GM21825 (cell line): ENCODE measurements around the gene ETV6.
A peak's percentile ranks its signal among the peaks of the same experiment; 100 is the strongest.

Experiments used
- ATAC-seq: cut with Tn5 transposase; IDR thresholded peaks from one replicate; pipeline ENCODE4 v1.9.1; 2021; ENCODE audit warnings: mild to moderate bottlenecking, moderate library complexity; ENCODE audit not compliant: unreplicated experiment

Gene ETV6

GRCh38 chr12:11795192-11795912, 145.9 kb downstream of the ETV6 start:
- no peak for ATAC-seq

DNA sequence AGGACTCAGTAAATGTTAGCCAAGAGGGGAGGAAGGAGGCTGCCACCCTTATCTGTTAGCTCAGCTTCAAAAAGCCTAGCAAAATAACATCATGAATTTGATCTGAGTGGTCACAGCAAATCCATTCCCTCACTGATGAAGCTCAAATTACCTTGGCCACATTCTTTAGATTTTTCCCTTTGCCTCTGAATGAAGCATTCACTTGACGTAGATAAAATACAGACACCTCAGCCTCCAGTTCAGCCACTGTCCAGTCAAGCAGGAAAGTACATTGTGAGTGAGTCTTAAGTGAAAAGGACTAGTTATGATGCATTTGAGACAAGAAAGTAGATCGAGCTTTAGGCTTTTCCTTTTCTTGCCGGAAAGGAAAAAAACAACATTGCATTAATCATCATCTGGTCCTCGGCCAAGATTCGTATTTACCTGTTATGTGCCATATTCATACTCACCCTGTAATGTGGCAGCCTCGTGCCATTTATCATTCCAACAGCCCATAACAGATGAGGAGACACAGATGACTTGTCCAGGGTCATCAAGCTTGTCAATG, 146.5 kb downstream of the ETV6 start:
- no peak for ATAC-seq

DNA sequence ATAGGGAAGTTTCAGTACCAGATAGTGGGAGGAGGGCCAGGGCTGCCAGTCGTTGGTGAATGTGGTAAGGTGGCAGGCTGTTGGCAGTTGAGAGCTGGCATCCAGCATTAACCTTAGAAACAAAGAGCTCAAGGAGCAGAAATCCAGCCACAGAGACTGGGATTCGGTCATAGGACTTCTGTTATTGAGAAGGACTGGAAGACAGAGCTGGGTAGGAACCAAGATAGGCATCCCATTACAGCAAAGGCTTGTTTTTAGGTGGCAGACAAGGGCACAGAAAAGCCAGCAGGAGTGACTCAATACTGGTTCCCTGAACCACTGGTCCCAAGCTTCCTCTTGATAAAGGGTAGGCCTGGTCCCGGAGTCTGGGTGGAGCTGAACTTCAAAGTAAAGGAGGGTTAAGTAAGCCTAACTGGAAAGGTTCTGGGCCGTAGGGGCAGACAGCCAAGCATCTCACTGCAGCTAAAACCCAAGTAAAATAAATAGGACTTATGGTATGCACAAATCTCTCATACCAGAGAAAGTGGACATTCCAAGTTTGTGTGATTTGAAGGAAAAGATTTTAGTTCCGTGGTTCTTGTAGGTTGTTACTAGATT, 147.9 kb downstream of the ETV6 start:
- ATAC-seq: no peak

DNA sequence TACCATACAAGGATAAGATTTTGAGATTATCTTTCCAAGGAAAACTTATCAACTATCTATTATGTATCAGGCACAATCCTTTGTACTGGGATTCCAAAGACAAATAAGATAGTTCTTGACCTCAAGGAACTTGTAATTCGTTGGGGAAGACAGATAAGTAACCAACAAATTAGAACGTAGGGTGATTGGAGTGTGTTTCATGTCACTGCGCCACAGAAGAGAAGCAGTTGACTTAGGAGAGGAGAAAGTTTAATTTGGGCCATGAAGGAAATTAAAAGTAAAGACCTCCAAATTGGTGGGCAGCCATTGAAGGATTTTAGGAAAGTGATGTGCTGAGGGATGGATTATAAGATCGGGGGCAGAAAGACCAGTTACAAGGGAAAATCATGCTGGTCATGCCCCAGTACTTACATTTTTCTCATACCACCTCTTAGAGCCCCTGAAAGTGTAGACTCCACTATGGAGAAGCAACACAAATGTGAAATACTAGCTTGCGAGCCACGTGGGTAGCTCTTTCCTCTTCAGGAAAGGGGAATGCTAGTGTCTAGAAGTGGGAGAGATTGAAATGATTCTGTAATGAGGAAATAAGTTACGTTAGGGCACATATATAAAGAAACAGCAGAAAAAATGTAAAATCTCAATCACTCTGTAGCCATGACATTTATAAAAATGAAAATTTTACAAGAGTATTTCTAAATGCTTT, 148.7 kb downstream of the ETV6 start:
- ATAC-seq: no peak

DNA sequence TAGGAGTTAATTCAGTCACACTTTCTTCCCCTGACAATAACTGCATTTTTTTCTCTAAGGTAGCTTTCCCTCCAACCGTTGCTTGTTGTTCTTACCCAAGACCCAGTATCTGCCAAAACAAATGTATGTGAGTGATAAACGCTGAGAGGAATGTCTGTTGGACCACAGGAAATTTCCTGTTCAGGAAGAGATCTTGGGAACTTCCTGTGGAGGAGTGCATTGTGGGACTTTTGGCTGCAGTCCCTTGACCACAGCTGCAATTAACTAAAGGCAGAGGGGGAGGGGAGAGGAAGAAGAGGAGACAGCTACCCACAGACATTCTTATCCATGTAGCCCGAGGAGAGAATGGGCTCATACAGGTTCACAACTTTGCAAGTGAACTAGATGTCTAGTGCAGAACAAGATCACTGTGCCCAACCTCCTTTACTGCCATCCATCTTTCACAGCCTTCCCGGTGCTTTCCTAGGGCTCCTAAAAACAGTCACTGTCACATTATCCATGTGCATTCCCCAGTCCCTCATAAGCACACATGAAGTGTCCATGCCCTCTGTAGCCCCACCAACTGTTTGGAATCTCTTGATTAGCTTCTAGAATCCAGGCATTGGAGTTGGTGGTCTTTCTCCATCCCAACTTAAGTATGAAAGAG, 149.5 kb downstream of the ETV6 start:
- no peak for ATAC-seq

- no peak for ATAC-seq
These were observed 150.0 kb downstream of the ETV6 start for GRCh38 chr12:11799502-11799873.

GRCh38 chr12:11801643-11802042, 152.2 kb downstream of the ETV6 start:
- no peak for ATAC-seq

DNA sequence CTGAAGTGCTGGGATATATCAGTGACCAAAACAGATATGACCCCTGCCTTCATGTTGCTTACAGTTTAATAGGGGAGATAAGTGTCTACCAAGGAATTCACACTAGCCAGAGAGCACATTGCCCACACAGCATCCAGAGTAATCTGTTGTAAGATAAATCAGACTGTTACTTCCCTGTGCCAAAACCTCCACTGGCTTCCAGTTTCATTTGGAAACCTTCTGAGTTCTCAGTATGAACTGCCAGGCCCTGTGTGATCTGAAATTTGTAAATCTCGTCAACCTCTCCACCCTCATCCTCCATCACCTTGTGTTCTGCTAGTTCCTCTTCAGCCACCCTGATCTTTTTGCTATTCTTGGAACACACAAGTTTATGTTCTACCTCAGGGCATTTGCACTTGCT, 154.7 kb downstream of the ETV6 start:
- no peak for ATAC-seq

GRCh38 chr12:11805043-11805442, 155.6 kb downstream of the ETV6 start:
- ATAC-seq: no peak

GRCh38 chr12:11805680-11806079, 156.2 kb downstream of the ETV6 start:
- no peak for ATAC-seq

DNA sequence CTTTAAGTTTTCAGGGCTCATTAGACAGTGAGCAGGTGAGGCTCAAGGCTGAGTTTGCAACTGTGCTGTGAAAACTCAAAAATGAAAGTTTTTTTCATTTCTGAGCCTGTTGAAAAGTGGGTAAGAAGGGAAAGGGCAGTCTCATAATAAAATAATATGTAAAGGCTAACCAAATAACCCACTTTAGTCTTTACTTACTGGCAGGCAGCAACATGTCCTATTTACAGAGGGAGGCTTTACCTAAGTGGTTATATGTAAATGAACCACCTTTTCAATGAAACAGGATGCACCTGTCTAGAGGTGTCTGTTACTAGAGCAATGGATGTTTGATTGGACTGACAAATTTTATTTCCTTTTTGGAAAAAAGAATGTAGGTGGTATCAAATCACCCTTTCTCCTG, 158.0 kb downstream of the ETV6 start:
- ATAC-seq: no peak

DNA sequence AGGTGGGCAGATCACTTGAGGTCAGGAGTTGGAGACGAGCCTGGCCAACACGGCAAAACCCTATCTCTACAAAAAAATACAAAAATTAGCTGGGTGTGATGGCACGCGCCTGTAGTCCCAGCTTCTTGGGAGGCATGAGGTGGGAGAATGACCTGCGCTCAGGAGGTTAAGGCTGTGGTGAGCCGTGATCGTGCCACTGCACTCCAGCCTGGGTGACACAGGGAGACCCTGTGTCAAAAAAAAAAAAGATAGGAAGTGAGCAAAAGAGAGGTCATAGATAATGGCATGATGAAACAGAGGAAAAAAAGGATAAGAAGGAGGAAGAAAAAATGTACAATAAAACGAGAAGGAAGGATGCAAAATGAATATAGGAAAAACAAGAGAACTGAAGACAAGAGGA, 159.5 kb downstream of the ETV6 start:
- ATAC-seq: no peak

DNA sequence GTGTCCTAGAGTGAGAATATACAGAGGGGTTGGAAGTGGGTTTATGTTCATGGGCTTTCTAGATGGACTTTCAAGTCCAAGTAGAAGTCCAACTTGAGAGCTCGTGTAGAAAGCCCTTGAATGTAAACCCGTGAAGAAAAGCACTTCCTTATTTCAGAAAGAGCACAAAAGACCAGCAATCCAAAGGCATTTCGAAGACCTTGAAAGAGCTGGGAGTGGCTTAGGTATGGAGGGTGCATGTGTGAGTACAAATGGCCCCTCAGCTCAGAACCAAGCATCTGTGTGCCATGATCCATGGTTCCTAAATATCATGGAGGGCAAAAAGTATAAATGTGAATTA, 160.7 kb downstream of the ETV6 start:
- no peak for ATAC-seq

- no peak for ATAC-seq
These were observed 161.5 kb downstream of the ETV6 start for GRCh38 chr12:11811008-11811407.

DNA sequence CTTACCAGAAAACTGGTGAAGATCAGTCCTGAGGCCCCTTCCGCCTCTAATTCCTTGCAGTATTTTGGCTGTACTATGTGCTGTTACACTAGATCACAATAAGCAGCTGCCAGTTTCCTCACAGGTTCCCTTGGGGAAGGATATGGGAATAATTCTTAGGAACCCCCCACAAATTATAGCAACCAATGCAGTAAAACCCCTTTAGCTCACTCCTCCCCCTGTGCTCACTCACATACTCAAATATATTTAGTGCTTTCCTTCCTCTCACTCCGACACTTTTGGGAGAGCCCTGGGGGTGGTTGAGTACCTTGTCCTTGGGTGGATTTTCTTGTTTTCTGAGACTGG, 162.7 kb downstream of the ETV6 start:
- ATAC-seq: no peak

DNA sequence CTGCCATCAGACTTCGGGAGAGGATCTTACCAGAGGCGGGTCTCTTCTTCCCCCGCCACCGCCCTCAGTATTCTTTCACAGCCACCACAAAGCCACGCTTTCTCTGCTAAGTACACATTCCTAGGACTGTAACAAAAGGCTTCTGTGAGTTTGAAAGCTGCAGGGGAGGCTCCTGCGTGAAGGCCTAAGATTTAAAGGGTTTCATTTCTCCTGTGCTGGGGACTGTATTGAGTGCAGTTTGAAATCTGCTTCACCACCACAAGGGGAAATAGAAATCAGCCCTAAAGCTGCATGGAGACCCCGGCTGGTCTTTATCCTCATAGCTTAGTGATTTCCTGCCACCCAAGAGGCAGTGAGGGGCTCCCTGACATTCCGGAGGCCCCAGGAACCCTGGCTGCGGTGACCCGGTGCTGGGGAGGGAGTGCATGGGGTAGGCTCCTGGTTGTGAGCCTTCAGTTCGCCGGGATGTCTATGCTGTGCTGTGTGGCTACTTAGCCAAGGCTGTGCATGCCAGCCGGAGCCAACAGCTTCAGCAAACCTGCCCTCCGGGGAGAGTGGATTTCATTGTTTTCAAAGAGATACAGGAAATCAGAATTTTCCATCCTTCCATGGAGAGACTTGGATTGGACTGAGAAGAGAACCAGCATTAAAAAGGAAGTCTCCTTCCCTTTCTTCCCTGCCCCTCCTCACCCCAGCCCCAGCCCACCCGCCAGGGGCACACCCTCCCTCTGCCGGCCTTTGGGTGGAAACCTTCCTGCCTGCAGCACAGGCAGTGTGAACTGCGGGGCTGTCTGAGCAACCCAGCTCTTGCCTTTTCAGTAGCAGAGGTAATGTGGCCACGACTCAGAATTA, 163.3 kb downstream of the ETV6 start:
- ATAC-seq: peak; percentile 72

DNA sequence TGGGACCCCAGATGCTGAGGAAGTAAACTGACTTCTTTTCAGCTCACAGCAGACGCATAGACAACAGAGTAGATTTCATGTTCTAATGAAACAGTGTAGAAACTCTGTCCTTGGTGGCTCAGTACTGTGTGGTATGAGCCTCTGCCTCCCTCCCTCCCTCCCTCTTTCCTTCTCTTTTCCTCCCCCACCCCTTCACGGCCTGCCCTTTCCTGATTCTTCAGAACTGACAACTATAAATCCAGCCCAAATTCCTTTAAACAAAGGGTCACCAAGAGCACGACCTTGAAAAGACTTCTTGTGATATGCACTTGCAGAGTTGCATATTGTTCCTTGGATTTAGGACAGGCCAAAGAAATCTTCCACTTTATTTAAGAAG, 164.0 kb downstream of the ETV6 start:
- no peak for ATAC-seq

DNA sequence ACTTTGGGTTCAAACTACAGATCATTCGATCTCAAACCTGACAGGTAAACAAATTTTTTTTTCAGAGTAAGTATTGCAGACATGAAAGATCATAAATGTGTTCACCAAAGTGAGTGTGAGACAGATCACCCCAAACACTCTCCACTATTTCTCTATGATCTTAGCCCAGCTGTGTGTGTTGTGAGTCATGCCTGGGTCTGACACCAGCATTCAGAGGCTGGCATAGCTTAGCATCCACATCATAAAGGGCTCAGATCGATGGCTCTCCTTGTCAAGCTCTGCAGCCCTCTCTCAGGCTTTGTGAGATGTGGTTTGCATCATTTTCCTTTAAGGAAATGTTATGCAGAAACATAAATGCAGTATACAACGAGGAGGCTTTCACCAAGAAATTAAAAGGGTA, 164.9 kb downstream of the ETV6 start:
- no peak for ATAC-seq

DNA sequence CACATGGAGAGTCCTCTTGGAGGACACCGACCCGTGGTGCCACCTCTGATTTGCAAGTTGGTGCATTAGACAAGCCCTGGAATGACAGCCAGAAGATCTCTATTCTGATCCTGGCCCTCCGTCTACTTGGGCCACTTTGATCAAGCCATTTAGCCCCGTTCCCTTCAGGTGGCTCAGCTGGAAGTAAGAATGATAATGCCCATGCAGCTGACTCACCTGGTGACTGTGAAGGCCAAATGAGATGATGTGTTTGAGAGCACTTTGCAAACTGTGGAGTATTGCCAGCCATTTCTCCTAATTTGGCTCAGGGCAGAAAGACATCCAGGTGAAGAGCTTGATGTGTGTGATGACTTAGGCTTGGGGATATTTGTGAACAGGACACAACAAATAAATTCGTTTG, 165.9 kb downstream of the ETV6 start:
- no peak for ATAC-seq

DNA sequence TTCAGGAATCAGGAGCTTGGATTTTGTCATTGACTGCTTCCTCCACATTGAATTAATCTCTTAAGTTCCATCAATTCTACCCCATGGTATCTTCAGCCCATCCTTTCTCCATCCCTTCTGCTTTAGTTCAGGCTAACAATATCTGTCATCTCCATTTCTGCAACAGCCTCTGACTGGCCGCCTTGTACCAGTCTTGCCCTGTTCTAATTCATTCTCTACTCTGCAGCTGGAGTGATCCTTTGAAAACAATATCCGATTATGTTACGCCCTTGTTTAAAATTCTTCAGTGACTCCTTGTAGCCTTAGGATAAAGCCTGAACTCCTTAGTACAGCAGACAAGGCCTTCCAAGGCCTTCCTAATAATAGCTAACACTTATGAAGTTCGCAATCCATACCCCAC, 170.2 kb downstream of the ETV6 start:
- no peak for ATAC-seq

DNA sequence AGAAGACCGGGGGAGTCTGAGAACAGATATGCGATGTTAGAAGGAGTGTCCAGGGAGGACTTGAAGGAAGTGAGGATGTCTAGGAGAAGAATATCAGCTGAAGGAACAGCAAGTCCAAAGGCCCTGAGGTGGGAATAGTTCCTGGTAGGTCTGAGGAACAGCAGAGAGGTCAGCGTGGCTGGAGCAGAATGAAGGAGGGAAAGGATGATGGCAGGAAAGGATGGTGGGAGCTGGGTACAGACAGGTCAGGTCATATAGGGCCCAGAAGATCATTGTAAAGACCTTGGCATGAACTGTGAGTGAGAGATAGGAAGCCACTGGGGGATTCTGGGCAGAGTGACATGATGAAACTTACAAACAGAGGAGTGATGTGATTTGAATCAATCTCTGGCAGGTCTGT, 171.0 kb downstream of the ETV6 start:
- ATAC-seq: no peak
